SU-DHL-6 (cell line): ENCODE measurements around the gene POR.

ENCODE experiments used
- CTCF ChIP-seq: fragments of 200-600 bp; sonication (generic); IDR thresholded peaks from one replicate; pipeline ENCODE4 v1.5.1; 2017; ENCODE audit warnings: antibody characterized with exemption, mild to moderate bottlenecking, low read length, moderate library complexity; ENCODE audit not compliant: insufficient read depth, poor library complexity, severe bottlenecking
- EZH2phosphoT487 ChIP-seq: fragments of 200-600 bp; sonication (generic), shearing (Covaris generic); conservative IDR thresholded peaks from 2 replicates; pipeline ENCODE4 v1.6.1; 2018; ENCODE audit warnings: mild to moderate bottlenecking, antibody characterized with exemption, low read length, moderate library complexity, mixed read lengths

GRCh38 chr7:75889826-75890225 lies 25.1 kb upstream of the POR start:
- no peak for TF ChIP-seq CTCF
- no peak for TF ChIP-seq EZH2phosphoT487
